Measurements from ENCODE around the gene ZNF556. TPM values are rescaled to one million over a fixed set of nuclear protein-coding genes. Genes with fewer than 3 reads are reported as not detected.

Gene ZNF556
- total and polyA plus RNA-seq, 2 donors from 2014 or later: 0.56 to 0.76 TPM

- Histone ChIP-seq H3K27me3 (ENCODE audit: control insufficient read depth, insufficient read depth, low read length) (no peaks in the 10 kb centered on the region), H3K4me1 (ENCODE audit: control insufficient read depth in 2 of 3, insufficient read depth in 2 of 3, low read depth in 1 of 3, low read length in 3 of 3) (peaks cover 0 to 10% (median 0%) of the 10 kb centered on the region in 3 donors), H3K9me3 (ENCODE audit: control insufficient read depth in 2 of 3, insufficient read depth in 1 of 3, low read length in 3 of 3) (peaks cover 0 to 2% (median 0%) of the 10 kb centered on the region in 3 donors), H3K27ac (ENCODE audit: low read depth in 2 of 2, low read length in 2 of 2) (no peak overlapping the region), H3K36me3 (ENCODE audit: control insufficient read depth in 2 of 3, insufficient read depth in 3 of 3, low read length in 3 of 3) (peaks cover 0 to 3% (median 0%) of the 10 kb centered on the region in 3 donors), H3K4me3 (ENCODE audit: low read length in 3 of 3) (no peak overlapping the region), H3K9ac (ENCODE audit: low read length in 3 of 3) (no peak overlapping the region)
- DNase-seq (no peak), FAIRE-seq (no peak)
- no peak for TF ChIP-seq CTCF (IDR thresholded peaks at IDR 0.05; ENCODE audit: borderline replicate concordance, extremely low read depth, insufficient read depth)
- intact Hi-C loops (cut with DNase I): no loop called here
Measured at GRCh38 chr19:2926341-2927031, 59.4 kb downstream of the ZNF556 start.

GRCh38 chr19:2927032-2927430, 59.9 kb downstream of the ZNF556 start:
- H3K36me3 ChIP-seq (ENCODE audit: control insufficient read depth in 2 of 3, insufficient read depth in 3 of 3, low read length in 3 of 3): peaks cover 0 to 3% (median 0%) of the 10 kb centered on the region in 3 donors
- intact Hi-C loops (cut with DNase I): no loop called here
- no peak for DNase-seq
- no peak for FAIRE-seq
- peaks cover 0 to 10% (median 0%) of the 10 kb centered on the region in 3 donors for H3K4me1 ChIP-seq (ENCODE audit: control insufficient read depth in 2 of 3, insufficient read depth in 2 of 3, low read depth in 1 of 3, low read length in 3 of 3)
- no peak overlapping the region for H3K9ac ChIP-seq (ENCODE audit: low read length in 3 of 3)
- no peaks in the 10 kb centered on the region for H3K27me3 ChIP-seq (ENCODE audit: control insufficient read depth, insufficient read depth, low read length)
- peaks cover 0 to 6% (median 0%) of the 10 kb centered on the region in 3 donors for H3K9me3 ChIP-seq (ENCODE audit: control insufficient read depth in 2 of 3, insufficient read depth in 1 of 3, low read length in 3 of 3)
- no peak for TF ChIP-seq CTCF (IDR thresholded peaks at IDR 0.05; ENCODE audit: borderline replicate concordance, extremely low read depth, insufficient read depth)
- H3K27ac ChIP-seq (ENCODE audit: low read depth in 2 of 2, low read length in 2 of 2): no peak overlapping the region
- no peak overlapping the region for H3K4me3 ChIP-seq (ENCODE audit: low read length in 3 of 3)

Other genes with a start within 250 kb of the ZNF556 start
- 9.9 TPM for gene GNG7, start 164.6 kb upstream of the ZNF556 start, total RNA-seq
- 13.4 TPM for gene GNG7, start 164.6 kb upstream of the ZNF556 start, polyA plus RNA-seq (ENCODE audit: insufficient read depth, low read depth, low replicate concordance)
- gene DIRAS1, start 146.0 kb upstream of the ZNF556 start, total RNA-seq: 2.3 TPM
- 7.6 TPM for gene DIRAS1, start 146.0 kb upstream of the ZNF556 start, polyA plus RNA-seq (ENCODE audit: insufficient read depth, low read depth, low replicate concordance)
- gene SLC39A3, start 127.3 kb upstream of the ZNF556 start, total RNA-seq: 31.1 TPM
- gene SLC39A3, start 127.3 kb upstream of the ZNF556 start, polyA plus RNA-seq (ENCODE audit: insufficient read depth, low read depth, low replicate concordance): 38.0 TPM
- 50.4 TPM for gene SGTA, start 84.1 kb upstream of the ZNF556 start, total RNA-seq
- 66.2 TPM for gene SGTA, start 84.1 kb upstream of the ZNF556 start, polyA plus RNA-seq (ENCODE audit: insufficient read depth, low read depth, low replicate concordance)
- gene THOP1, start 81.8 kb upstream of the ZNF556 start, total RNA-seq: 42.9 TPM
- 36.8 TPM for gene THOP1, start 81.8 kb upstream of the ZNF556 start, polyA plus RNA-seq (ENCODE audit: insufficient read depth, low read depth, low replicate concordance)
- gene ZNF554, start 47.5 kb upstream of the ZNF556 start, total RNA-seq: 6.9 TPM
- gene ZNF554, start 47.5 kb upstream of the ZNF556 start, polyA plus RNA-seq (ENCODE audit: insufficient read depth, low read depth, low replicate concordance): 3.6 TPM
- gene ZNF555, start 25.9 kb upstream of the ZNF556 start, total RNA-seq: 9.8 TPM
- 3.9 TPM for gene ZNF555, start 25.9 kb upstream of the ZNF556 start, polyA plus RNA-seq (ENCODE audit: insufficient read depth, low read depth, low replicate concordance)
- 6.1 TPM for gene ZNF57, start 33.6 kb downstream of the ZNF556 start, total RNA-seq
- 6.2 TPM for gene ZNF57, start 33.6 kb downstream of the ZNF556 start, polyA plus RNA-seq (ENCODE audit: insufficient read depth, low read depth, low replicate concordance)
- 5.1 TPM for gene ZNF77, start 77.6 kb downstream of the ZNF556 start, total RNA-seq
- gene ZNF77, start 77.6 kb downstream of the ZNF556 start, polyA plus RNA-seq (ENCODE audit: insufficient read depth, low read depth, low replicate concordance): 2.4 TPM
- 3.7 TPM for gene TLE6, start 110.2 kb downstream of the ZNF556 start, total RNA-seq
- 5.2 TPM for gene TLE6, start 110.2 kb downstream of the ZNF556 start, polyA plus RNA-seq (ENCODE audit: insufficient read depth, low read depth, low replicate concordance)
- 76.6 TPM for gene TLE2, start 161.9 kb downstream of the ZNF556 start, total RNA-seq
- 28.2 TPM for gene TLE2, start 161.9 kb downstream of the ZNF556 start, polyA plus RNA-seq (ENCODE audit: insufficient read depth, low read depth, low replicate concordance)
- 526 TPM for gene TLE5, start 195.2 kb downstream of the ZNF556 start, total RNA-seq
- gene TLE5, start 195.2 kb downstream of the ZNF556 start, polyA plus RNA-seq (ENCODE audit: insufficient read depth, low read depth, low replicate concordance): 580 TPM
- 69.4 TPM for gene GNA11, start 227.0 kb downstream of the ZNF556 start, total RNA-seq
- 43.9 TPM for gene GNA11, start 227.0 kb downstream of the ZNF556 start, polyA plus RNA-seq (ENCODE audit: insufficient read depth, low read depth, low replicate concordance)